Natural killer cell (primary cell): Measurements from ENCODE around the gene SOX12. TPM values are rescaled to one million over a fixed set of nuclear protein-coding genes. Genes with fewer than 3 reads are reported as not detected.

Experiments
- ATAC-seq, 3 donors: fragments of 150-1000 bp in 2 of 3; fragments of 200-7000 bp in 1 of 3; cut with Tn5 transposase; 1 replicate in 1 of 3; 2 replicates in 2 of 3; pipeline ENCODE4 v1.10.0; 2021; ENCODE audit warnings: mild to moderate bottlenecking in 2 of 3, moderate library complexity in 2 of 3
- DNase-seq, 2 donors: peaks; one replicate each; pipeline versions ENCODE4 v3.0.0 to v3.0.0-alpha.2; 2013 to 2021; ENCODE audit warnings: mixed read lengths in 1 of 2
- H3K27ac ChIP-seq: one replicate; pipeline ENCODE4 v1.5.1; 2013; ENCODE audit warnings: mild to moderate bottlenecking, low read length
- H3K27me3 ChIP-seq: one replicate; pipeline ENCODE4 v1.6.1; 2013; ENCODE audit warnings: low read length; ENCODE audit not compliant: control insufficient read depth, insufficient read depth
- H3K36me3 ChIP-seq: one replicate; pipeline ENCODE4 v1.6.1; 2013; ENCODE audit warnings: low read length; ENCODE audit not compliant: control insufficient read depth, insufficient read depth
- H3K4me1 ChIP-seq: one replicate; pipeline ENCODE4 v1.6.1; 2013; ENCODE audit warnings: low read length; ENCODE audit not compliant: control insufficient read depth, insufficient read depth
- H3K4me3 ChIP-seq: one replicate; pipeline ENCODE4 v1.5.1; 2013; ENCODE audit warnings: low read length
- H3K9me3 ChIP-seq: one replicate; pipeline ENCODE4 v1.6.1; 2013; ENCODE audit warnings: low read length; ENCODE audit not compliant: control insufficient read depth, insufficient read depth
- H3K27ac Mint-ChIP-seq, 2 donors: one replicate each; pipeline ENCODE4 v1.8.0; 2022; ENCODE audit warnings: mild to moderate bottlenecking in 2 of 2, mixed read lengths in 2 of 2, moderate library complexity in 1 of 2
- H3K27me3 Mint-ChIP-seq, 2 donors: one replicate each; pipeline ENCODE4 v1.8.0; 2022; ENCODE audit warnings: low read depth in 2 of 2, mixed read lengths in 2 of 2
- H3K36me3 Mint-ChIP-seq: one replicate; pipeline ENCODE4 v1.8.0; 2022; ENCODE audit warnings: mixed read lengths
- H3K4me1 Mint-ChIP-seq, 2 donors: one replicate each; pipeline ENCODE4 v1.8.0; 2022; ENCODE audit warnings: mixed read lengths in 2 of 2
- H3K4me3 Mint-ChIP-seq: one replicate; pipeline ENCODE4 v1.8.0; 2022; ENCODE audit warnings: mild to moderate bottlenecking, moderate library complexity, mixed read lengths
- H3K9me3 Mint-ChIP-seq, 2 donors: one replicate each; pipeline ENCODE4 v1.8.0; 2022; ENCODE audit warnings: mixed read lengths in 2 of 2
- WGBS: methylation state at CpG from one replicate; pipeline ENCODE4 v1.1.7; 2013; ENCODE audit warnings: missing lambda C conversion rate; ENCODE audit not compliant: insufficient coverage; 5-methylcytosine and 5-hydroxymethylcytosine counted together
- intact Hi-C: fragments of 100-400 bp; cut with micrococcal nuclease; formaldehyde crosslinking; loops from one replicate; pipeline ENCODE4 v1.14.2; 2022
- total RNA-seq, 4 donors: library from RNA; stranded (reverse); fragments of 120-200 nt in 1 of 4; gene quantifications; one replicate each; pipeline versions ENCODE4 v1.2.3 to v1.2.4, GENCODE V29; 2013 to 2022
- TF ChIP-seq, protein P1 (sequence below): fragments of 200-600 bp; IDR thresholded peaks from one replicate; pipeline ENCODE4 v1.8.0; 2022; ENCODE audit warnings: antibody characterized with exemption

Gene SOX12
- total RNA-seq, 3 donors from 2014 or later (not counting 1 experiment from before 2014, with no cell fraction given), result 2.3 to 4.6 (median 2.9) TPM

GRCh38 chr20:356745-357144, 31.4 kb downstream of the SOX12 start:
- Mint-ChIP-seq H3K27ac (no peak overlapping the region), H3K36me3 (no peaks in the 10 kb centered on the region), H3K4me3 (no peak overlapping the region), H3K4me1 (peaks cover 5 to 11% of the 10 kb centered on the region in 2 donors), H3K9me3 (no peaks in the 10 kb centered on the region), H3K27me3 (no peaks in the 10 kb centered on the region)
- peaks cover 7% of the 10 kb centered on the region for H3K4me1 ChIP-seq
- no peak for DNase-seq
- intact Hi-C loops, result loop anchor here (10.0 kb wide), 1 partner anchor 48 kb away; the partner anchor contains the start of gene RBCK1
- no peak overlapping the region for H3K27ac ChIP-seq
- H3K36me3 ChIP-seq, result no peaks in the 10 kb centered on the region
- H3K27me3 ChIP-seq, result no peaks in the 10 kb centered on the region
- TF ChIP-seq, protein P1, sequence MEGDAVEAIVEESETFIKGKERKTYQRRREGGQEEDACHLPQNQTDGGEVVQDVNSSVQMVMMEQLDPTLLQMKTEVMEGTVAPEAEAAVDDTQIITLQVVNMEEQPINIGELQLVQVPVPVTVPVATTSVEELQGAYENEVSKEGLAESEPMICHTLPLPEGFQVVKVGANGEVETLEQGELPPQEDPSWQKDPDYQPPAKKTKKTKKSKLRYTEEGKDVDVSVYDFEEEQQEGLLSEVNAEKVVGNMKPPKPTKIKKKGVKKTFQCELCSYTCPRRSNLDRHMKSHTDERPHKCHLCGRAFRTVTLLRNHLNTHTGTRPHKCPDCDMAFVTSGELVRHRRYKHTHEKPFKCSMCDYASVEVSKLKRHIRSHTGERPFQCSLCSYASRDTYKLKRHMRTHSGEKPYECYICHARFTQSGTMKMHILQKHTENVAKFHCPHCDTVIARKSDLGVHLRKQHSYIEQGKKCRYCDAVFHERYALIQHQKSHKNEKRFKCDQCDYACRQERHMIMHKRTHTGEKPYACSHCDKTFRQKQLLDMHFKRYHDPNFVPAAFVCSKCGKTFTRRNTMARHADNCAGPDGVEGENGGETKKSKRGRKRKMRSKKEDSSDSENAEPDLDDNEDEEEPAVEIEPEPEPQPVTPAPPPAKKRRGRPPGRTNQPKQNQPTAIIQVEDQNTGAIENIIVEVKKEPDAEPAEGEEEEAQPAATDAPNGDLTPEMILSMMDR, result no peak
- ATAC-seq, result no peak
- WGBS, result 94% methylated on average over 10 of the region's 10 CpGs
- no peaks in the 10 kb centered on the region for H3K9me3 ChIP-seq
- no peak overlapping the region for H3K4me3 ChIP-seq

DNA sequence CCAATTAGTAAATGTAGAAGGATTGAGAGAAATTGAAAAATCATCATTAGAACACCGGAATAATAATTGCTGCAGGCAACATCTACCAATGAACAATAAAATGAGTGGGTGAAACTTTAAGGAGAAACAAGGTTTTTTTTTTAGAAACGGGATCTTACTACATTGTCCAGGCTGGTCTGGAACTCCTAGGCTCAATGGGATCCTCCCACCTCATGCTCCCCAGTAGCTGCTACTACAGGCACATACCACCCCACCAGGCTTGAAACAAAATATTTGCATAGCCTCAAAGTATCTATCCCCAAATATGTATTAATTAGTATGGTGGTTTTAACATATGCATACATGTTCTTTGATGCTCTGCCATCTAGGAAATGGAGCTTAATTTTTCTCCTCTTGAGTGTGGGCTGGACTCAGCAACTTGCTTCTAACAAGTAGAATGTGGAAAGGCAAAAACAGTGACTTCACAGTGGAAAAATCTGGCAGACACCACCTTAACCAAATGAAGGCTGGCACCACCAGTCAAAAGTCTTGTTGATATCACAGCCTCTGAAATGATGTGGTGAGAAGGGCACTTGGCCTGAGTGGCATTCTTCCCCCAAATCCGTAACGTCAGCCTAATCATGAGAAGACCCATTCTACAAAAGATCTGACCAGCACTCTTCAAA, 33.7 kb downstream of the SOX12 start:
- Histone ChIP-seq H3K4me1 (peaks cover 13% of the 10 kb centered on the region), H3K27me3 (no peaks in the 10 kb centered on the region), H3K36me3 (no peaks in the 10 kb centered on the region), H3K9me3 (no peaks in the 10 kb centered on the region), H3K4me3 (no peak overlapping the region), H3K27ac (no peak overlapping the region)
- Mint-ChIP-seq H3K4me1 (peaks cover 0 to 10% of the 10 kb centered on the region in 2 donors), H3K4me3 (no peak overlapping the region), H3K36me3 (no peaks in the 10 kb centered on the region), H3K27ac (no peak overlapping the region), H3K27me3 (no peaks in the 10 kb centered on the region), H3K9me3 (no peaks in the 10 kb centered on the region)
- ATAC-seq, result no peak
- no peak for DNase-seq
- TF ChIP-seq, protein P1, result no peak
- WGBS, result 96% methylated on average over 4 of the region's 4 CpGs
- intact Hi-C loops, result loop anchor here (10.0 kb wide), 1 partner anchor 46 kb away; the partner anchor contains the start of gene RBCK1

GRCh38 chr20:361561-361960, 36.2 kb downstream of the SOX12 start:
- TF ChIP-seq, protein P1, result no peak
- no peak overlapping the region for H3K4me3 ChIP-seq
- intact Hi-C loops, result no loop called here

More at GRCh38 chr20:361561-361960, 36.2 kb downstream of the SOX12 start:
- ATAC-seq (no peak), DNase-seq (no peak)
- no peaks in the 10 kb centered on the region for H3K9me3 ChIP-seq
- 66% methylated on average over 6 of the region's 8 CpGs for WGBS
- Mint-ChIP-seq H3K4me1 (peaks cover 0 to 5% of the 10 kb centered on the region in 2 donors), H3K27ac (no peak overlapping the region), H3K36me3 (no peaks in the 10 kb centered on the region), H3K4me3 (no peak overlapping the region), H3K9me3 (no peaks in the 10 kb centered on the region), H3K27me3 (peaks cover 0 to 5% of the 10 kb centered on the region in 2 donors)
- no peaks in the 10 kb centered on the region for H3K36me3 ChIP-seq
- no peaks in the 10 kb centered on the region for H3K27me3 ChIP-seq
- H3K4me1 ChIP-seq, result peaks cover 5% of the 10 kb centered on the region
- H3K27ac ChIP-seq, result no peak overlapping the region
